ENCODE data around the gene PRKCH. TPM values are rescaled to one million over a fixed set of nuclear protein-coding genes. Genes with fewer than 3 reads are reported as not detected.

Gene PRKCH
- total RNA-seq, 1 donor from 2014 or later = 6.6 TPM

DNA sequence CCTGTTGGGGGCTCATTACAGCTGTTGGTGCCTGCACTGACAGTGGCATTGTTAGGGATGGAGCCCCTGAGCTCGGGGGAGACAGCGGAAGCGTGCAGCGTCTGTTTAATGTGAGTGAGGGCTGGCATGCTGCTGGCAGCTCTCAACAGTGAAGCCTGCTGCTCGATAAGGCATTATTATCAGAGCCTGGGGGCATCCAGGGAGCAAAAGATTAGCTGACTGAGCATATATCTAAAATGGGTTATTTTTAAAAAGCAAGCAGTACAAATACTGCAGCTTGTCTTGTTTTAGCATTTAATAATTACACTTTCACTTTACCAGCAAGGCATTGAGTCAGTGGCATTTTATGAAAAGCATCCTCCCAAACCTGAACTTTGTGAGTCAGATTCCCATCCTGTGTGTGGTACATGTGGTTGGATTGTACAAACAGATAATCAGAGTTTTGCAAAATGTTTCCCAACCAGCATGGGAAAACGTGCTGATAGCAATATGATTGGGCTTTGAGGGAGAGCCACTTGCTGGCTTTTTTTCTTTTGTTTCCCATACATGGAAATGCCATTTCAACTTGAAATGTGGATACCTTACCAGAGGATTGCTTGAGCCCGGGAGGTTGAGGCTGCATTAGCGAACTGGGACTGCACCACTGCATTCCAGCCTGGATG lies 150.8 kb downstream of the PRKCH start:
- peak; percentile 99 for DNase-seq (ENCODE audit: low read depth)

DNA sequence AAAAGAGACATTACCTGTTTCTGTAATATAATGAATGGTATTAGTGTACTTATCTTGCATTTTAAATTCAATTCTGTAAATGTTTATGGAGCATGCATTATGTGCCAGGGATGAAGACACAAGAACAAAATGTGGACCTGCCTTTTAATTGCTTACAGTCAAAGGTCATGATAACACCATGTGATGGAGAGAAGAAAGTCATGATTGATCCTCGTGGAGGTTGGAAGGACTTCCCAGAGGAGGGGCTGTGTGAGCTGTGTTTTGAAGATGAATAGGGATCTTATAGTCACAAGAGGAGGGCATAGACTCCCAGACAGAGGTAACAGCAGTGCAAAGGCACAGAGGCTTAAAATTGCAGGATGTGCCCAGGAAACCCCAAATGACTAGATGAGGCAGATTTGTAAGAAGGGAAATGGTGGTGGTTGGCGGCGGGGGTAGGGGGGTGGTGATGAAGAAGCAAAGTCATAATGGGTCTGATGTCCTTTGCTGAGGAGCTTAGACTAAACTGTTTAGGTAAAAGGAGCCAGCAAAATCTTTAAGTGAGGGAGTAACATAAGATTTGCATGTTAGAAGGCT lies 151.5 kb downstream of the PRKCH start:
- DNase-seq (ENCODE audit: low read depth) = no peak

DNA sequence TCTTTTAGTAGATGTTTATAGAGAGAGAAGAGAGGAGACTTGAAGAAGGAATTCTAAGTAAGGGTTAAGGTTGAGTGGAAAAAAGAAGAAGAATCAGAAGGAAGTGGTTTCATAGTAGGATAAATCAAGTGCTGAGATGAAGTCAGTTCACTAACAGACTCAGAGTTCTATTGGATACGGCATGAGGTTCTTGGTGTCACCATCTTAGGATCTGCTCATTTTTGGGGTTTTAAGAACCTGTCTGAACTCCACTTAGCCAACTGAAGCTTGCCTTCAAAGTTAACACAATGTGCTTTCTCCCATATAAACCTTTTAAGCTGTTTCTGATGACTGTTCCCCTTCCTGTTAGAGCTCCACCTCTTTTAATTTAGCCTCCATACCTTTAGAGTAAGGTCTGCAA lies 152.6 kb downstream of the PRKCH start:
- no peak for DNase-seq (ENCODE audit: low read depth)

DNA sequence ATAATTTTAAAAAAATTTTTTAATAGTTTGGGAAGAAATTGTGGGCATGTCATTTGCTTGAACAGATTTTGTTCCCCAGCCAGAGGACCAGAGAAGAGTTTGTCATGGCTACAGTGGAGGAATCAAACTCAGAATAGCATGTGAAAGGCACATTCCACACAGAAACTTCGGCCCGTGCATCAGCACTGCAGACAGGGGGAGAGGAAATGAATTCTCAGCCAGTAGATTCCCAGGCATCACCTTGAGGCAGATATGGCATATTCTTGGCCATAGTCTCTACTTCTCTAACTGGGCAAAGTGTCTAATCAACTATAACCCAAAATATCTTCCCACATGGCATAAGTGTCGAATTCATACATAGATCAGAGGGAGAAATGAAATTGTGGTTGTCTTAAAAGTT lies 153.3 kb downstream of the PRKCH start:
- DNase-seq (ENCODE audit: low read depth) = no peak

DNA sequence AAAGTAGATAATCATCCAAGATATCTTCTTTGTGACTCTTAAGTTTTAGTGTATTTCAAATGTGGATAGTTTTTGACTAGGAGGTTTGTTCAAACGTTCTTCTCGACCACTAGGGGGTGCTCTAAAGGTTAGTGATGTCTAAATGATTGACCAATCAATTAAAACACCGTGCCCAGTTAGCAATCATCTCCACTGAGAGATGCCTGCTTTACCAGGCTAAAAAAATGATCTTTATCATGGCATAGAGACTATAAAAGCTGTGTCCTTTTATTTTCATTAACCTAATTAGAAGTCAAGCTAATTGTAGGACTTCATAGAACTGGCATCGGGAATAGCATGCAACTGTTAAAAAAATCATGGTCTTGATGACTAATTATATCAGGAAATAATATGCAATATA lies 153.9 kb downstream of the PRKCH start:
- peak; percentile 84 for DNase-seq (ENCODE audit: low read depth)

DNA sequence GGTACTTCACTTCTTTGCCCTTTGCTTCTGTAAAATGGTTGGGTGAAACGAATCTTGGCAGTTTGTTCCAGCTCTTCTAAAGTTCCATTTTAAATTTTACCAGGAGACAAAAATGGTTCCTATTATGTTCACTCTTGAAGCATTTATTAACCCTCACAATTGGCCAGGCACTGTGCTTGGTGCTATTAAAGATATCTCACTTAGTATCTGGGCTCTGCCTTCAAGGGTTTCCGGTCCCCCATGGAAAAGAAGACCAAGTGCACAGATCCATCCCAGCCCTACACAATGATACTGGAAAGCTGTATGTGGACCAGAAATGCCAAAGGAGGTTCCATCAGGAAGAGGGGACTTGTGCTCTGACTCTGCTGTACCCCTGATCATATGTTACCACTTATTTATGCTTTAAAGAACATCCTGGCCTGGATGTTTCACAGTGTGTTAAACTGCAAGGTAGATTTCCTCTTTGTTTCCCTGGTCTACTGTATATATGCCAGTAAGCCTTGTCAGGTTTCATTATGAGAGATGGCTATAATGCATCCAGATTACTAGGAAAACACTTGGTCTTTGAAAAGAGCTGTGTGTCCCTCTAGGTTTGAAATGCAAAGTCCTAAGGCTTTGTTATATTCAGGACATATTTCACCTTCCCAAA lies 154.8 kb downstream of the PRKCH start:
- no peak for DNase-seq (ENCODE audit: low read depth)

DNA sequence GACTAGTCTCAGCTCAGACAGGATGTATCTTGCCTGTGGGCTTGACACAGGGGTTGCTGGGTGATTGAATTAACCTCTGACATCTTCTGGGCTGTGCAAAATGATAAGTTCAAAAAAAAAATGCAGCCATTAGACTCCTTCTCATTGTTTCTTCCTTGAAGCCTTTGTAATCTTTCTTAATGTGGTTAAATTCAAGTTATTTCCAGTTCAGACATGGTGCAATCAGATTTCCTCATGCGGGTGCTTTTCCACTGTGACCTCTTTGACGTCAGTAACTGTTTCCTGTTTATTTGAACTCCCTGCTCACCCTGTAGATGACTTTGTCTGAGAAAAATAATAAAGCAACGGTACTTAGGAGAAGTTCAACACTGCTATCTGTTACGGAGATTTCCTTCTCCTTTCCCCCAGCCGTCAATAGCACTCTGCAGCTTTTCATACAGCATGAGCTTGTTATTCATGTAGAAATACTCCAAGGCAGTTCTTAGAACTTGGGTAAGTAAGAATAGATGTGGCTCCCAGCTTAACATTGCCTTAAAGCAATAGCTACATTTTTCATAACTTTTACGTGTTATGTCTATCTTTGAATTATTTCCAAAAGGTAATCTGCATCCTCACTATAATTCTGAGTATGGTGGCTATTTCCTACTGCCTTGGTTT lies 155.5 kb downstream of the PRKCH start:
- DNase-seq (ENCODE audit: low read depth) = peak; percentile 99

DNA sequence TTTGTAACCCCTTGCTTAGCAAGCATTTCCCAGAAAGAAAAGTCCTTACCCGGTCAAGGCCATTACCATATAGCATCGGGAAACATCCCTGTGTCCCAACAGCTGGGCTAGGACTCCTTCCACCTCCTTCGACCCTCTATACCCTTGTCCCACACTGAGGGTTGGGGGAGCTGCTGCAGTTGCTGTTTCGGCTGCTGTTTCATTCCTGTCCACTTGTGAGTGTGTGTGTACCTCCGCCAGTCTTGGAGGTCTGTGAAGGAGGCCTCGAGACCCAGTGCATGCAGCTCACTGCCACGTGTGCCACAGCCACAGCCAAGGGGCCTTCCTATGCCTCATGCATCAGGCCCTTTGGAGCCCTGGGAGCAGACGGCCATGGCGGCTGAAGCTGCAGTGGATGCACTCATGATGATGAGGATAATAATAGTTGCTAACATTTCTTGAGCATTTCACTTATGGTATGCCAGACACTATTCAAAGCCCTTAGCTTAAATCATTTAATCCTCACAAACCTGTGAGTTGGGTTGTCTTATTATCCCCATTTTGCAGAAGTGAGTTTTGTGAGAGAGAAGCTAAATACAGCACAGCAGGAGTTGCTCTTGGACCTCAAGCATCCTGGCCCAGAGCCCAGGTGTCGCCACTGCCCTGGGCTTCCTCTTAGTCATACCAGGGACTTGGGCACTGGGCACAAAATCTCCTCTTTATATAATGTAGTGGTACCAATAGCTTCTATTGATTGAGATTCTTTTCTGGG lies 156.5 kb downstream of the PRKCH start:
- DNase-seq (ENCODE audit: low read depth) = peak; percentile 79

DNA sequence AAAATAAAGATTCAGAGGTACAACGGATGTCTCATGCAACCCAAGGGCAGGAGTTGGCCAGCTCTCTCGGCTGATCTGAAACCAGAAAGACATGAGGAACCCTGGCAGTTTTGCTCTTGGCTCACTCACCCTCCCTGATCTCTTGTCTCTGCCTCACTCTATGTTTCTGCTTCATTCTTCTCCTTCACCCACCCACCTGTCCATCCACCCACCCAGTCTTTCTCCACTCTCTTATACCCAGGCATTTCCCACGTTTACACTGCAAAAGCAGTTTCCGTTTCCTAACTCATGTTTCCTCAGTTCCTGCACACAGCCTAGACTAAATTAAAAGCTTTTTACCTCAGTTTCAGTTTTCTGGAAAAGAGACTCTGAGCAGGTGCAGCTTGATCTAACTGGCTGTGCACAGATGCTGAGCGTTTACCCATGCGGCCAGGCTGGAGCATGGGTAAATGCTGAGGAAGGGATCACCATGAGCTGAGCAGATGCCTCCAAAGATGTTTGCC lies 157.6 kb downstream of the PRKCH start:
- no peak for DNase-seq (ENCODE audit: low read depth)

DNA sequence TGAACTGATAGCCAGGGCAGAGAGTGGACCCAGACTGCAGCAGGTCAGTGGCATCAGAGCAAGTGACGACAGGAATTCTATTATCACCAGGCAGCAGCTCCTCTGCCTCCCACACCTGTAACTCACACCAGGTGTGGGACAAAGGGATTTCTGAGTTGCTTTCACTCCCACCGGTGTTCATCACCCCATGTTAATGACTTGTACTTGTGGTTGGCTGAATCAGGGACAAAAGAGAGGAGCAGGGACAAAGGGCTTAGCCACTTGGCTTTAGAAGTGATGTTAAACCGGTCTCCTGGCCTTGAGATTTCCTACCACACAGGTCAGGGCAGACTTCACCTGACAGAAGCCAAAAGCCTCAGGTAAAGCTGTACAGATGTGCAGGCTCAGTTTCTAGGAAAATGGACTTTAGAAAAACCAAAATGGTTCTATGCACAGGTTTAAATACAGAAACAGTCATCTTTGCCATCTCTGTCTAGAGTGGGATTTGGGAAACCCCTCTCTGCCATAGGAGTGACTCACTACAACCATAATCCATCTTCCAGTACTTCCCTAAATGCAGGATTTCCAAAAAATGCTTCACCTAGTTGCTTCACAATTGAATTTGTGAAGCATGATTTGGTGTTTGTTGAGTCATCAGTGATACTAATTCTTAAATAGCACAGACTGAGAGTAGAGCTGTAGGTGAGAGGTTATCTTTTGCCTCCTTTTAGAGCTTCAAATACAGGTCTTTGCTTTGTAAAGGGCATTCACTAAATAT lies 158.5 kb downstream of the PRKCH start:
- peak; percentile 78 for DNase-seq (ENCODE audit: low read depth)

DNA sequence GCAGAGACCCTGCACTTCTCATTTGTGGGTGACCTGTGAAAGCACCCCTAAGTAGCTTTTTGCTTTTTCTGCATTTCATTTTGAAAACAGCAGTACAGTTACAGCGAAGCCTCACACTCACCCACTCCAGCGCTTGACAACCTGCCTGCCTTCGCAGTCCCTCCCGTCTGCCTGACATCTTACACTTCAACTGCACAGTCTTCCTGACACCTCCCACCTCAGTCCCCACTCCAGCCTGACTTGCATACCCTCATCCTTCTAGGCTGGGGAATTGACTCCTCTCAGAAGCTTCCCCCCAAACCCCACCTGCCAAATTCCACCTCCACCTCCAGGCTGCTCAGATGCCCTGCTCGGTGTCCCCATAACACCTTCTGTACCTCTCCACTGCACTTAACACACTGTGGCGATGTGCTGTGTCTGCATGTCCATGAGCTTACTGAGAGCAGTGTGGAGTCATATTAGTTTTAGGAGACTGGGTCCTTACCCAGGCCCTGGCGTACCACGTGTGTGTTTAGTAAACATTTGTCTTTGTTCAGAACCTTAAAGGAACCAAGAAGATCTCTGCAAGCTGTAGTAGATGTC lies 159.4 kb downstream of the PRKCH start:
- DNase-seq (ENCODE audit: low read depth) = no peak

DNA sequence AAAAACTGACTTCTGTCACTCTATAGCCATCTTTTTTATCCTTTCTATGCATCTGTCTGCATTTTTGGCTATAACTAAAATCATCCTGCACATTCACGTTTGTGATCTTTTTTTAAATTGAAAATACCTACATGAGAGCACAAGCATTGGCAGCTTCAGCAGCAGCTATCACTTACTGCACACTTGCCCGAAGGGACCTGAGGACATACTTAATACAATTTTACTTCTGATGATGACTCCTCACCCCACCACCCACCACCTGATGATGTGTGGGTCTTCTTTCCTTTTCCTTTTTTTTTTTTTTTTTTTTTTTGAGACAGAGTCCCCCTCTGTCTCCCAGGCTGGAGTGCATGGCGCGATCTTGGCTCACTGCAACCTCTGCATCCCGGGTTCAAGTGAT lies 160.3 kb downstream of the PRKCH start:
- DNase-seq (ENCODE audit: low read depth) = no peak

DNA sequence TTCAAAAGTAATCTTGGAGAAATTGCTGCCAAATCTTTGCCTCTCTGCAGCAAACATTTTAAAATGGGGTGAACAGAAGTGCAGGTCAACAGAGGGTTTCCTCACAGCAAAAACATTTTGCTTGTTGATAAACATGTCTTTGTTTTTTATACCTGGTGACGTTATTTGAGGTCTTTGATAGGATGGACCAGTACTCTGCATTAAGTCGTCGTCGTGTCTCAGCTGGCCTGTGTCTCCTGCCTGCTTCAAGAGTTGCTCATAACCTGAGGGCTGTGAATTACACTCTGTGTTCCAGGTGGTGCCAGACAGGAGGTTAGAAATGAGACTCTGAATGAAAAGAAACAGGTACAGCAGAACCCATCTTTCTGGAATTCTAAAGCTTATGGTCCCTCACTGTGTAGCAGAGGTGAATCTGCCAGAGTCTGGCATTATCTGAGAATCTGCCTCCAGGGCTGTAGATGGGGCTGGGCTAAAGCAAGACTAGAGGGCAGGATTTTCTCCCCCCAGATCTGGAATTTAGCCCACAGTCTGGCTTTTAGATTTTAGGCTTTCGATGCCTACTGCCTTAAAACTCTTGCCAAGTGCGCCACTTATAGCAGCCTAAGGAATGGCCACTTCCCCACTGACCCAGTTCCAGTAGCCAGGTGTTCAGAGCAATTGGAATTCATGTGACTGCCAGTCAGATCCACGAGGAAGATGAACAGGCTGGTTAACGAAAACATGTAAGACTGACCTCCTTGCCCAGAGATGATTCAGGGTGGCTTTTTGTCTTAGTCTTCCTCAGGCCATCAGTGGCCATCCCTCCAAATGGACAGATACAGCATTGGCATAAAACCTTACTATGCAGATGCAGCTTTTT lies 161.2 kb downstream of the PRKCH start:
- DNase-seq (ENCODE audit: low read depth) = no peak

DNA sequence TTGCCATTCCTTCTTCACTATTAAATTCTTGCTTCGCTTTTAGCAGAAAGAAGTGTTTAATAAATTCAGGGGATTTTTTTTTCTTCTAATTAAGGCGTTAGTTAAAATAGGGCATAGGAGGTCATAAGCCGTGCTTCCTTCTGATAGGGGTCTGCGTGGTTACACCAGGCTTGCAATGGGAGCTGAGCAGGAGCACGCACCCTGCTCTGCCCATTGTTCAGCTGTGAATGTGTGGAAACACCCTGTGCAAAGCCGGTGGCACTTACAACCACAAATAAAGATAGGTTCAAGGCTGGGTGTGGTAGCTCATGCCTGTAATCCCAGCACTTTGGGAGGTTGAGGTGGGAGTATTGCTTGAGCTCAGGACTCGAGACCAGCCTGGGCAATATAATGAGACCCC lies 162.1 kb downstream of the PRKCH start:
- DNase-seq (ENCODE audit: low read depth) = no peak

DNA sequence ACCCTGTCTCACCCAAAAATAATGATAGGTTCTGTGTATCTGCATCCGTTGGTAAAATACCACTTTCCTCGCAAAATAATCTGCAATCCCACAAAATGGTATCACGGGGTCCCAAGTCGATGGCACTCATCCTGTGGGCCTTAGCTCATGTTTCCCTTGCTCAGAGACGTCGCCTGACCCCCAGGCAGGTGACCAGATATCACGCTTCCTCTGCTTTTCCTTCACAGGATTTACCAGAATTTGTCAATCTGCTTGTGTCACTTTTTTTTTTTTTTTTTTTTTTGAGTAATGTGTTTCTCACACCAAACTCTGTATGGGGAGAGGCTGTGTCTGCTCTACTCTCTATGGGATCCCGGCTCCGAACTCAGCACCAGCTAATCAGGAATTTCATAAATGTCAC lies 162.7 kb downstream of the PRKCH start:
- DNase-seq (ENCODE audit: low read depth) = no peak

DNA sequence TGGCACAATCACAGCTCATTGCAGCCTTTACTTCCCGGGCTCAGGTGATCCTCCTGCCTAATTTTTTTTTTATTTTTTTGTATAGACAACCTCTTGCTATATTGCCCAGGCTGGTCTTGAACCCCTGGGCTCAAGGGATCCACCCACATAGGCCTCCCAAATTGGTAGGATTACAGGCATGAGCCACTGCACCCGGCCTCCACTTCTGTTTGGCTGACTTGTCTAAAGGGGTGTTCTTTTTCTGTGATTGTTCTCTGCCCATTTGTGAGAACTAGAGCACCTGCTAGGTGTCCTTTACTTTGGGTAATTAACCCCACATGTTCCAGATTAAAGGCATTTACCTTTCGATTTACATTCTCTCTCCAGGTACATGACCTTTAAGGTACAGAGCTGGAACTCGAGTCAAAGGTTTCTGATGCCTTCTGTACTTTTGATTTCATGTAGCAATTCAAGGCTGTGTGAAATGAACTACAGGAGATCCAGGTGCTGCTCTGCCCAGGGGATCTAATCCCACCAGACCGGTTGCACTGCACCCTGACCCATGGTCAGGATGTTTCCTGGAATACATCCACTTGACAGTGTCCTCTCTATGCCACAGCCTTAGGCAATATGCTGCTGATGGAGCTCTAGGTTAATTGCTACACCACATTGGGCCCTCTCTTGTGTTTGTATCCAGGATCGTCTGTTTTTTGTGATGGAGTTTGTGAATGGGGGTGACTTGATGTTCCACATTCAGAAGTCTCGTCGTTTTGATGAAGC lies 163.6 kb downstream of the PRKCH start:
- DNase-seq (ENCODE audit: low read depth) = no peak

DNA sequence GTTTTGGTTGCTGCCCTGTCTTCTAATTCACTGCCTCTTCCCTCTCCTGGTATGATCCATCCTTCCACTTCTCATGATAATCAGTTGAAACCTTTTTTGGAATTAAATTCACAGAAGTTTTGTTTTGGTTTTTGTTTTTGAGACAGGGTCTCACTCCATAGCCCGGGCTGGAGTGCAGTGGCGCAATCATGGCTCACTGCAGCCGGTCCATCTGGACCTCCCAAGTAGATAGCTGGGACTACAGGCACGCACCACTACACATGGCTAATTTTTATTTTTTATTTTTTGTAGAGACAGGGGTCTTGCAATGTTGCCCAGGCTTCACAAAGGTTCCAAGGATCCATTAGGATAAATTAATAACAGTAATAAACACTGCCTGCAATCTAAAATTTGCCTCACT lies 164.3 kb downstream of the PRKCH start:
- DNase-seq (ENCODE audit: low read depth) = no peak

DNA sequence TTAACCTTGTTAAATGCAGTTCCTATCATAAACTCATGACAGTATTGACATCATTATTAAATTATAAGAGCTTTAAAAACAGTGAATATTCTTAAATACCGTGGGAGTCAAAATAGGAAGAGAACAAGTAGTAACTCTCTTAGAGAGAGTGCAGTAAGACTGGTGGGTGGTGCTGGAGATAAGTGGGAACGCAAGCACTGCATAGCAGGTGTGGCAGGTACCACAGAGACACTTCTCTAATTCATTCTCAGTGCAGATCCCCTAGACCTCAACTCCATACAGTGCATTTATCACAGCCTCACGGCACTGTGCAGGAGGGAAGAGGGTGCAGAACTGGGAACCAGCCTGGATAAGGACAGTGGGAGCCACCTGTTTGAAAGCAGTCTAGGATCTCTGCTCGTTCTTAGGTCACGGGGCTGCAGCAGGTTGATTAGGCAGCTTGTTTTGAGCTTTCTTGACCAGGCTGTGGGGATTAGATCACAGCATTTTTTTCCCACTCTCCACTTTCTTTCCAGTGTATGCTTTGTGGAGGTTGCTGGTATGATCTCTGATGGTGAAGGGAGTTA lies 165.6 kb downstream of the PRKCH start:
- DNase-seq (ENCODE audit: low read depth) = no peak

Measured in renal cortical epithelial cell (primary cell).